H1 (cell line): Measurements from ENCODE around the gene CCK.

Experiments used
- CHD1 ChIP-seq: IDR thresholded peaks from 2 replicates; pipeline ENCODE4 v1.6.1; 2012; ENCODE audit warnings: low read depth, low read length, improper control_type of control experiment
- CTCF ChIP-seq, 3 experiments: IDR thresholded peaks; 1 replicate in 2 of 3; 2 replicates in 1 of 3; pipeline versions ENCODE4 v1.5.1 to v1.6.1; 2011; ENCODE audit warnings: low read length in 3 of 3, mild to moderate bottlenecking in 3 of 3, inconsistent platforms in 2 of 3, low read depth in 1 of 3, moderate library complexity in 1 of 3; ENCODE audit not compliant: insufficient read depth in 1 of 3; ENCODE audit errors: control extremely low read depth in 1 of 3
- EP300 ChIP-seq, 2 experiments: IDR thresholded peaks; 1 replicate in 1 of 2; 2 replicates in 1 of 2; pipeline ENCODE4 v1.6.1; 2011 to 2012; ENCODE audit warnings: low read depth in 2 of 2, low read length in 2 of 2, mild to moderate bottlenecking in 2 of 2, borderline replicate concordance in 1 of 2, inconsistent platforms in 1 of 2, moderate library complexity in 1 of 2
- GABPA ChIP-seq: IDR thresholded peaks from 2 replicates; pipeline ENCODE4 v1.6.1; 2011; ENCODE audit warnings: mild to moderate bottlenecking, low read length, moderate library complexity, borderline replicate concordance; ENCODE audit not compliant: insufficient read depth
- JUND ChIP-seq: IDR thresholded peaks from 2 replicates; pipeline ENCODE4 v1.6.1; 2011; ENCODE audit warnings: mild to moderate bottlenecking, improper control_type of control experiment, low read length
- NRF1 ChIP-seq: IDR thresholded peaks from 2 replicates; pipeline ENCODE4 v1.6.1; 2011; ENCODE audit warnings: mild to moderate bottlenecking, low read depth, low read length, improper control_type of control experiment
- POLR2AphosphoS5 ChIP-seq: IDR thresholded peaks from 2 replicates; pipeline ENCODE4 v1.6.1; 2011; ENCODE audit warnings: low read depth, low read length

DNA sequence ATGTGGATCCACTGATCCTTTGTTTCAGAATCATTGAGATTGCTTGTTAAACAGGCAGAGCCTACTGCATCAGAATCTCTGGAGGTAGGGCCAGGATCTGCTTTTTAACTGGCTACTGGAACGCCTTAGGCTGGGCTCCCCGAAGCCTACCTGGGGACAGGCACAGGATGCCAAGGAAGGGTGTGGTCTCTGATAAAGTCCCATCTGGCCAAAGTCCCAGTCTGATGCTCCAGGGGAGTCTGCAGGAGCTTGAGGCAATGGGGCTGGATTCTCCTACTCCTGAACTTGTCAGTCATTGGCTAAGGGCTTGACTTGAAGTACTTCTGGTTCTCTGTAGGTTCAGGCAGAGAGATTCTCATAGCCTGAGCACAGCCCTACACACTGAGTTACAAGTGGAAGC is 22.4 kb upstream of the CCK start:
- TF ChIP-seq CHD1 = no peak
- TF ChIP-seq JUND = no peak
- no peak for TF ChIP-seq CTCF (IDR thresholded peaks at IDR 0.05; ENCODE audit: control extremely low read depth in 1 of 3, insufficient read depth in 1 of 3, low read depth in 1 of 3, low read length in 3 of 3)
- no peak for TF ChIP-seq NRF1
- TF ChIP-seq EP300 (IDR thresholded peaks at IDR 0.05; ENCODE audit: borderline replicate concordance in 1 of 2, low read depth in 2 of 2, low read length in 2 of 2) = no peak
- TF ChIP-seq POLR2AphosphoS5 = no peak
- no peak for TF ChIP-seq GABPA
